Smooth muscle cell (in vitro differentiated cells): ENCODE measurements around the gene CPXM1. TPM values are rescaled to one million over a fixed set of nuclear protein-coding genes. Genes with fewer than 3 reads are reported as not detected.

Experiments
- DNase-seq: peaks from one replicate; lab custom pipeline; 2025; ENCODE audit not compliant: unreplicated experiment; lab: John Stamatoyannopoulos, UW
- H2AFZ ChIP-seq: fragments of 200-600 bp; sonication (generic); 2 replicates; pipeline ENCODE4 v1.6.0; 2016; ENCODE audit warnings: antibody characterized with exemption, low read depth, mild to moderate bottlenecking
- H3F3A ChIP-seq: fragments of 200-600 bp; sonication (generic); 2 replicates; pipeline ENCODE4 v1.6.0; 2017; ENCODE audit warnings: antibody characterized with exemption, low read depth
- H3K27ac ChIP-seq: fragments of 200-600 bp; sonication (generic); 2 replicates; pipeline ENCODE4 v1.5.1; 2016; ENCODE audit warnings: low read depth, mild to moderate bottlenecking
- H3K27me3 ChIP-seq: fragments of 200-600 bp; sonication (generic); 2 replicates; pipeline ENCODE4 v1.6.1; 2016; ENCODE audit warnings: low read depth, mild to moderate bottlenecking
- H3K36me3 ChIP-seq: fragments of 200-600 bp; sonication (generic); 2 replicates; pipeline ENCODE4 v1.5.1; 2016; ENCODE audit warnings: low read depth
- H3K4me1 ChIP-seq: fragments of 200-600 bp; sonication (generic); 2 replicates; pipeline ENCODE4 v1.5.1; 2016; ENCODE audit warnings: low read depth
- H3K4me2 ChIP-seq: fragments of 200-600 bp; sonication (generic); 2 replicates; pipeline ENCODE4 v1.6.0; 2016; ENCODE audit warnings: mild to moderate bottlenecking
- H3K4me3 ChIP-seq: fragments of 200-600 bp; sonication (generic); 2 replicates; pipeline ENCODE4 v1.5.1; 2016; ENCODE audit warnings: mild to moderate bottlenecking
- H3K79me2 ChIP-seq: fragments of 200-600 bp; sonication (generic); 2 replicates; pipeline ENCODE4 v1.6.0; 2016; ENCODE audit warnings: low read depth, mild to moderate bottlenecking
- H3K9ac ChIP-seq: fragments of 200-600 bp; sonication (generic); 2 replicates; pipeline ENCODE4 v1.6.0; 2016; ENCODE audit warnings: low read depth
- H3K9me3 ChIP-seq: fragments of 200-600 bp; sonication (generic); replicated peaks from 2 replicates; pipeline ENCODE4 v1.5.1; 2016; ENCODE audit warnings: low read depth
- H4K20me1 ChIP-seq: fragments of 200-600 bp; sonication (generic); 2 replicates; pipeline ENCODE4 v1.6.0; 2016; ENCODE audit warnings: low read depth
- CTCF ChIP-seq: fragments of 200-600 bp; sonication (generic); IDR thresholded peaks from 2 replicates; pipeline ENCODE4 v1.5.1; 2017; ENCODE audit warnings: borderline replicate concordance, mild to moderate bottlenecking, antibody characterized with exemption; ENCODE audit not compliant: insufficient read depth, poor library complexity, severe bottlenecking
- WGBS: methylation state at CpG from one replicate; pipeline ENCODE4 v1.1.7; 2016; ENCODE audit warnings: low lambda C conversion rate; 5-methylcytosine and 5-hydroxymethylcytosine counted together
- polyA plus RNA-seq: library from polyadenylated mRNA; unstranded; fragments of >200 nt; fragmentation: Nextera tagmentation; extraction: Ambion mirVana; gene quantifications from 2 replicates; pipeline ENCODE4 v1.2.1, GENCODE V29; 2016
- total RNA-seq: library from RNA; depleted of rRNA; stranded (reverse); fragments of >200 nt; gene quantifications from 2 replicates; pipeline ENCODE4 v1.2.3, GENCODE V29; 2014

Gene CPXM1
- total and polyA plus RNA-seq, 2 experiments from 2014 or later = 40.2 to 99.3 TPM

GRCh38 chr20:2751347-2751877, 49.0 kb downstream of the CPXM1 start:
- H3K4me2 ChIP-seq = peak overlapping the region; percentile 90
- peaks cover 85% of the 10 kb centered on the region for H3K27me3 ChIP-seq
- no peaks in the 10 kb centered on the region for H3K36me3 ChIP-seq
- H4K20me1 ChIP-seq = peaks cover 4% of the 10 kb centered on the region
- WGBS = 3% methylated on average over 13 of the region's 26 CpGs
- no peak overlapping the region for H3K9ac ChIP-seq
- H3F3A ChIP-seq = no peaks in the 10 kb centered on the region
- no peak overlapping the region for H3K27ac ChIP-seq
- H3K9me3 ChIP-seq = no peaks in the 10 kb centered on the region
- TF ChIP-seq CTCF = no peak
- DNase-seq = no peak
- H2AFZ ChIP-seq = no peak overlapping the region
- H3K4me3 ChIP-seq = peak overlapping the region; percentile 42
- peaks cover 7% of the 10 kb centered on the region for H3K4me1 ChIP-seq
- H3K79me2 ChIP-seq = no peaks in the 10 kb centered on the region

- Histone ChIP-seq H3K36me3 (no peaks in the 10 kb centered on the region), H3K4me1 (peaks cover 7% of the 10 kb centered on the region), H3K4me2 (peak overlapping the region; percentile 90), H3K27me3 (peaks cover 91% of the 10 kb centered on the region), H3K79me2 (no peaks in the 10 kb centered on the region), H3K9ac (no peak overlapping the region), H3K27ac (no peak overlapping the region), H3K4me3 (peak overlapping the region; percentile 42), H3F3A (no peaks in the 10 kb centered on the region), H2AFZ (no peak overlapping the region), H3K9me3 (no peaks in the 10 kb centered on the region), H4K20me1 (peaks cover 4% of the 10 kb centered on the region)
- TF ChIP-seq CTCF = no peak
- no peak for DNase-seq
- 3% methylated on average over 32 of the region's 34 CpGs for WGBS
Measured at GRCh38 chr20:2750491-2751251, 49.8 kb downstream of the CPXM1 start.

DNA sequence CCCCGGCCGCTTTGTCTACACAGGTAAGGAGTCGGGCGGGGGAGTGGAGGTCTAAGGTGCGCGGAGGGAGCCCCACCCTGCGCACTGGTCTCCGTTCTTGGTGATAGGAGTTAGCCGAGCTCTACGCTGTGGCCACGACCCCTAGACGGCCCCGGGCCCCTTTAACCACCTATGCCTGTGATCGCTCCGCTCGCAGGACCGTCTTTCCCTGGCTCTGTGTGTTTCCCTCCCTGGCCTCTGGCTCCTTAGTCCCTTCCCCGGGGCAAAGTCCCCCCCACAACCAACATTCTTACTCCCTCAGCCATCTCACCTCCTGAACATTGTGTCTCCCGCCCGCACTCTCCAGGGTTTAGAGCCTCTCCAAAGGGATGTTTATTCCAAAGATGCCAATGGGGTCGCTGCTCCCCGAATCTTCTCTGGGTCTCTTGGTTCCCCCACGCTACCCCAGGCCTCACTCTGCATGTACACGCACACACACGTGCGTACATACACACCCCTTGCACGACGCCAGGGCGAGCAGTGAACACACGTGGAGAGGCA, 50.4 kb downstream of the CPXM1 start:
- Histone ChIP-seq H3K9ac (no peak overlapping the region), H4K20me1 (peaks cover 4% of the 10 kb centered on the region), H3K27me3 (peaks cover 95% of the 10 kb centered on the region), H3F3A (no peaks in the 10 kb centered on the region), H2AFZ (no peak overlapping the region), H3K4me2 (peak overlapping the region; percentile 90), H3K9me3 (no peaks in the 10 kb centered on the region), H3K27ac (no peak overlapping the region), H3K36me3 (no peaks in the 10 kb centered on the region), H3K79me2 (no peaks in the 10 kb centered on the region), H3K4me1 (peaks cover 7% of the 10 kb centered on the region), H3K4me3 (no peak overlapping the region)
- 10% methylated on average over 30 of the region's 30 CpGs for WGBS
- DNase-seq = no peak
- no peak for TF ChIP-seq CTCF
